A549 (cell line): ENCODE data around the gene MRPL2. TPM values are rescaled to one million over a fixed set of nuclear protein-coding genes. Genes with fewer than 3 reads are reported as not detected.

Experiments used
- ATAC-seq, 2 experiments: fragments of 200-7000 bp in 1 of 2; fragments of >200 bp in 1 of 2; cut with Nextera tagmentation in 1 of 2; cut with Tn5 transposase in 1 of 2; 3 replicates each; pipeline versions ENCODE4 v1.8.0 to v1.9.1; 2018 to 2020; ENCODE audit warnings: mild to moderate bottlenecking in 1 of 2, moderate library complexity in 1 of 2
- CTCF ChIA-PET: fragments of 300-600 bp; sonication (Branson Sonifier 250); formaldehyde crosslinking; extraction: SDS; loops from one replicate; lab custom pipeline; 2021; ENCODE audit warnings: antibody characterized with exemption, inconsistent platforms; lab: Yijun Ruan, JAX
- POLR2A ChIA-PET: fragments of 350-600 bp; formaldehyde crosslinking; extraction: SDS; loops from one replicate; lab custom pipeline; 2021; ENCODE audit warnings: antibody characterized with exemption, inconsistent platforms; lab: Yijun Ruan, JAX
- DNase-seq, 2 experiments: peaks; one replicate each; pipeline versions ENCODE4 v3.0.0 to v3.0.0-alpha.2; 2011 to 2016; ENCODE audit warnings: low read depth in 1 of 2, low spot score in 1 of 2
- FAIRE-seq: peaks from 2 replicates; lab custom pipeline; 2011; peaks lifted over from hg19 to GRCh38; lab: Jason Lieb, UNC
- H3K27ac ChIP-seq, 2 experiments: fragments of >200 bp; sonication (Bioruptor Twin); formaldehyde crosslinking; 3 replicates each; pipeline ENCODE4 v1.5.1; 2016 to 2017
- H3K4me1 ChIP-seq: fragments of >200 bp; sonication (Bioruptor Twin); formaldehyde crosslinking; 3 replicates; pipeline ENCODE4 v1.6.1; 2016
- H3K4me2 ChIP-seq: fragments of >200 bp; sonication (Bioruptor Twin); formaldehyde crosslinking; 3 replicates; pipeline ENCODE4 v1.6.1; 2016
- H3K4me3 ChIP-seq: fragments of >200 bp; sonication (Bioruptor Twin); formaldehyde crosslinking; 3 replicates; pipeline ENCODE4 v1.5.1; 2016
- H3K9me3 ChIP-seq: fragments of >200 bp; sonication (Bioruptor Twin); formaldehyde crosslinking; 3 replicates; pipeline ENCODE4 v1.6.1; 2016
- BHLHE40 ChIP-seq: IDR thresholded peaks from 2 replicates; pipeline ENCODE4 v1.6.1; 2012; ENCODE audit warnings: low read depth, low read length, inconsistent platforms
- CEBPB ChIP-seq, 2 experiments: fragments of >200 bp in 1 of 2; sonication (Bioruptor Twin) in 1 of 2; formaldehyde crosslinking in 1 of 2; IDR thresholded peaks; 2 replicates each; pipeline ENCODE4 v1.6.1; 2012 to 2016
- CTCF ChIP-seq: fragments of >200 bp; sonication (Bioruptor Twin); formaldehyde crosslinking; IDR thresholded peaks from 3 replicates; pipeline ENCODE4 v1.5.1; 2016
- EHMT2 ChIP-seq: fragments of 200-600 bp; sonication (generic); IDR thresholded peaks from 2 replicates; pipeline ENCODE4 v1.6.1; 2016; ENCODE audit warnings: antibody characterized with exemption, low read depth, mild to moderate bottlenecking, moderate library complexity
- ELK1 ChIP-seq: fragments of 150-350 bp; IDR thresholded peaks from 2 replicates; pipeline ENCODE4 v1.6.1; 2014; ENCODE audit warnings: low read depth, mild to moderate bottlenecking, low read length
- FOXS1 ChIP-seq: fragments of 250-450 bp; sonication (Bioruptor Pico); IDR thresholded peaks from 2 replicates; pipeline ENCODE4 v1.5.0; 2020; ENCODE audit warnings: mild to moderate bottlenecking, moderate library complexity
- HEYL ChIP-seq: fragments of 250-450 bp; sonication (Bioruptor Pico); IDR thresholded peaks from 2 replicates; pipeline ENCODE4 v1.8.0; 2021; ENCODE audit warnings: mild to moderate bottlenecking, moderate library complexity
- HMGXB4 ChIP-seq: fragments of 250-450 bp; sonication (Bioruptor Pico); IDR thresholded peaks from 2 replicates; pipeline ENCODE4 v1.5.0; 2021; ENCODE audit warnings: mild to moderate bottlenecking, moderate library complexity, borderline replicate concordance
- HOXB13 ChIP-seq: fragments of 250-450 bp; sonication (Bioruptor Pico); IDR thresholded peaks from 2 replicates; pipeline ENCODE4 v1.5.0; 2020; ENCODE audit warnings: low read depth, mild to moderate bottlenecking, moderate library complexity
- JUN ChIP-seq, 2 experiments: fragments of >200 bp; sonication (Bioruptor Twin); formaldehyde crosslinking; IDR thresholded peaks; 2 replicates in 1 of 2; 3 replicates in 1 of 2; pipeline ENCODE4 v1.6.1; 2016 to 2017
- KDM5A ChIP-seq: fragments of 200-600 bp; sonication (generic); IDR thresholded peaks from 2 replicates; pipeline ENCODE4 v1.6.1; 2016; ENCODE audit warnings: antibody characterized with exemption, mild to moderate bottlenecking
- MAFK ChIP-seq: fragments of 450-650 bp; IDR thresholded peaks from 2 replicates; pipeline ENCODE4 v1.6.1; 2014; ENCODE audit not compliant: partially characterized antibody
- NFE2L2 ChIP-seq: fragments of 150-350 bp; conservative IDR thresholded peaks from 2 replicates; pipeline ENCODE4 v1.6.1; 2014; ENCODE audit warnings: low read length
- NPAS2 ChIP-seq: fragments of 250-450 bp; sonication (Bioruptor Pico); IDR thresholded peaks from 2 replicates; pipeline ENCODE4 v1.8.0; 2022; ENCODE audit warnings: mild to moderate bottlenecking, moderate library complexity, borderline replicate concordance
- PBX3 ChIP-seq: IDR thresholded peaks from 2 replicates; pipeline ENCODE4 v1.6.1; 2012
- PHF8 ChIP-seq: fragments of 200-600 bp; sonication (generic); IDR thresholded peaks from 2 replicates; pipeline ENCODE4 v1.6.1; 2016; ENCODE audit warnings: low read depth, mild to moderate bottlenecking, antibody characterized with exemption, moderate library complexity, borderline replicate concordance
- POLR2A ChIP-seq: IDR thresholded peaks from 2 replicates; pipeline ENCODE4 v1.6.1; 2012; ENCODE audit warnings: mild to moderate bottlenecking, low read length
- POLR2AphosphoS2 ChIP-seq: conservative IDR thresholded peaks from 2 replicates; pipeline ENCODE4 v1.6.1; 2012; ENCODE audit warnings: low read length, improper control_type of control experiment, inconsistent platforms
- TP53 ChIP-seq: fragments of 250-450 bp; sonication (Bioruptor Pico); IDR thresholded peaks from 2 replicates; pipeline ENCODE4 v1.5.0; 2021; ENCODE audit warnings: mild to moderate bottlenecking, moderate library complexity
- ZSCAN20 ChIP-seq: fragments of 250-450 bp; sonication (Bioruptor Pico); IDR thresholded peaks from 2 replicates; pipeline ENCODE4 v1.8.0; 2022; ENCODE audit warnings: mild to moderate bottlenecking, moderate library complexity
- WGBS: methylation state at CpG from one replicate; pipeline ENCODE4 v1.1.6; 2017; ENCODE audit errors: missing lambda C conversion rate; 5-methylcytosine and 5-hydroxymethylcytosine counted together
- polyA plus RNA-seq, 4 experiments: library from polyadenylated mRNA; depleted of rRNA in 3 of 4; stranded (reverse); fragments of >200 nt; fragmentation: RNase III in 1 of 4; extraction: RNeasy Plus Mini Kit Qiagen cat#74134 plus additional on column Dnase treatment in 1 of 4; gene quantifications; 2 replicates in 3 of 4; 3 replicates in 1 of 4; pipeline ENCODE4 v1.2.3, GENCODE V29; 2011 to 2017

Gene MRPL2
- polyA plus RNA-seq, 2 of the 4 experiments (the other 2 are of a cell fraction), result 33.7 to 51.9 TPM

- no peak for TF ChIP-seq HEYL (CRISPR knock-in tag)
- TF ChIP-seq, all 56 proteins: peak for 0
Observed at GRCh38 chr6:43093436-43094289, 34.4 kb upstream of the MRPL2 start (continued).

- no peak overlapping the region for H3K4me3 ChIP-seq
- no peak overlapping the region for H3K27ac ChIP-seq
- no peak for FAIRE-seq
- CTCF ChIA-PET, result interaction anchor here (1.2 kb wide), 1 partner anchor 51 kb away, joined by 4 read pairs; no protein-coding TSS in a partner anchor
- no peak for DNase-seq
- TF ChIP-seq HEYL (CRISPR knock-in tag) (no peak), HOXB13 (no peak), NPAS2 (CRISPR knock-in tag) (no peak), NFE2L2 (no peak), POLR2A (no peak), ELK1 (no peak), MAFK (no peak), POLR2AphosphoS2 (no peak), ZSCAN20 (CRISPR knock-in tag) (no peak)
- no peak for ATAC-seq
- no peak overlapping the region for H3K4me2 ChIP-seq
- no peaks in the 10 kb centered on the region for H3K9me3 ChIP-seq
- H3K4me1 ChIP-seq, result no peaks in the 10 kb centered on the region
- POLR2A ChIA-PET, result no interaction called here
Observed at GRCh38 chr6:43092635-43093034, 33.4 kb upstream of the MRPL2 start.

GRCh38 chr6:43091436-43091991, 32.3 kb upstream of the MRPL2 start:
- H3K27ac ChIP-seq, result no peak overlapping the region
- TF ChIP-seq HMGXB4 (CRISPR knock-in tag), result no peak
- TF ChIP-seq TP53 (CRISPR knock-in tag), result no peak
- TF ChIP-seq CTCF, result no peak
- TF ChIP-seq PBX3, result no peak
- TF ChIP-seq CEBPB (IDR thresholded peaks at IDR 0.05), result no peak
- TF ChIP-seq PHF8, result no peak
- TF ChIP-seq KDM5A, result no peak
- TF ChIP-seq EHMT2, result no peak
- no peak for TF ChIP-seq FOXS1 (CRISPR knock-in tag)
- no peak for TF ChIP-seq BHLHE40
- TF ChIP-seq JUN (IDR thresholded peaks at IDR 0.05), result no peak
- TF ChIP-seq, all 56 proteins: peak for 0
- ChIA-PET CTCF (no interaction called here), POLR2A (no interaction called here)
- WGBS, result 85% methylated on average over 10 of the region's 10 CpGs
- ATAC-seq, result no peak
- no peaks in the 10 kb centered on the region for H3K9me3 ChIP-seq
- H3K4me3 ChIP-seq, result no peak overlapping the region
- H3K4me2 ChIP-seq, result no peak overlapping the region
- no peak for DNase-seq
- no peak for FAIRE-seq
- no peaks in the 10 kb centered on the region for H3K4me1 ChIP-seq
